Measurements from ENCODE around the gene DIP2B. TPM values are rescaled to one million over a fixed set of nuclear protein-coding genes. Genes with fewer than 3 reads are reported as not detected.
A peak's percentile ranks its signal among the peaks of the same experiment; 100 is the strongest.

Gene DIP2B
- total RNA-seq, 2 experiments from 2014 or later, result 18.8 to 21.8 TPM

DNA sequence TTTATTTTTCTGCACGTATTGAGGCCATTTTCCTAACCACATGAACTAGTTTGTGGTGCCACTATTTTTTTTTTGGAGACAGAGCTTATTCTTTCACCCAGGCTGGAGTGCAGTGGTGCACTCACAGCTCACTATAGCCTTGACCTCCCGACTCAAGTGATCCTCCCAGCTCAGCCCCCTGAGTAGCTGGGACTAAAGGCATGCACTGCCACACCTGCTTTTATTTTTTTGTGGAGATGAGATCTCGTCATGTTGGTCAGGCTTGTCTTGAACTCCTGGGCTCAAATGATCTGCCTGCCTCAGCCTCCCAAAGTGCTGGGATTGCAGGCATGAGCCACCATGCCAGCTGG, 60.1 kb downstream of the DIP2B start:
- no peak overlapping the region for H3K27ac Mint-ChIP-seq
- peaks cover 22% of the 10 kb centered on the region for H3K4me1 Mint-ChIP-seq (ENCODE audit: low read depth)
- peaks cover 3% of the 10 kb centered on the region for H3K36me3 Mint-ChIP-seq (ENCODE audit: low read depth)
- DNase-seq (no peak), ATAC-seq (no peak)
- H3K4me3 Mint-ChIP-seq, result no peak overlapping the region
- ChIA-PET CTCF (no interaction called here), POLR2A (interaction anchor here (0.6 kb wide), 1 partner anchor 27 kb away, joined by 3 read pairs; no protein-coding TSS in a partner anchor)
- no peaks in the 10 kb centered on the region for H3K27me3 Mint-ChIP-seq (ENCODE audit: low read depth)
- no peaks in the 10 kb centered on the region for H3K9me3 Mint-ChIP-seq (ENCODE audit: insufficient read depth)

DNA sequence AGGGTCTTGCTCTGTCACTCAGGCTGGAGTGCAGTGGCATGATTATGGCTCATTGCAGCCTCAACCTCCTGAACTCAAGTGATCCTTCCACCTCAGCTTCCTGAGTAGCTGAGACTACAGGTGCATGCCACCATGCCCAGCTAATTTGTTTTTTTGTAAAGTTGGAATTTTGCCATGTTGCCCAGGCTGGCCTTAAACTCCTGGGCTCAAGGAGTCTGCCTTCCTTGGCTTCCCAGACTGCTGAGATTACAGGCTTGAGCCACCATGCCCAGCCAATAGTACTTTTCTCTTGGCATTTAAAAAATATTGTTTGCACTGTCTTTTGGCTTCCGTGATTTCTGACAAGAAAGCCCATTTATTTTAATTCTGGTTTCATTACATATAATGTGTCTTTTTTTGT, 61.3 kb downstream of the DIP2B start:
- POLR2A ChIA-PET, result no interaction called here
- no peak overlapping the region for H3K27ac Mint-ChIP-seq

DNA sequence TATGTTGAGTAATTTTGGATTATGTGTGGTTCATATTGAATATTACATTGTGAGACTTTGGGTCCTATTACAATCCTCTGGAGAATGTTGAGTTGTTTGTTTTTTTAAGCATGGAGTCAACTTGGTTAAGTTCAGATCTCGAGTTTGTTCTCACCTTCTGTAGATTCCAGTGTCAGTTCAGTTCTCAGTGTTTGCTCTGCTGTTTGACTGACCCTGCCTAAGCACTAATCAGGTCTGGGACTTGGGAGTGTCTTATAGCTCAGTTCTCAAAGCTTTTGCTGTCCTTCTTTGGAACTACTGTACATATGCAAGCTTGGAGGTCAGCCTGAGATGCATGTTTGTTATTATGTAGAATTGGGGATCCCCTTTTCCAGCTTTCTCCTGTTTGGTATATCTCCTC, 63.1 kb downstream of the DIP2B start:
- ATAC-seq, result no peak
- peaks cover 3% of the 10 kb centered on the region for H3K36me3 Mint-ChIP-seq (ENCODE audit: low read depth)
- no peaks in the 10 kb centered on the region for H3K9me3 Mint-ChIP-seq (ENCODE audit: insufficient read depth)
- H3K27ac Mint-ChIP-seq, result no peak overlapping the region
- H3K4me1 Mint-ChIP-seq (ENCODE audit: low read depth), result peaks cover 22% of the 10 kb centered on the region
- H3K4me3 Mint-ChIP-seq, result no peak overlapping the region
- DNase-seq, result no peak
- POLR2A ChIA-PET, result no interaction called here
- CTCF ChIA-PET, result interaction anchor here (0.9 to 1.5 kb wide), 3 partner anchors 48 to 58 kb away, joined by 3 to 4 read pairs (median 3); no protein-coding TSS in a partner anchor
- H3K27me3 Mint-ChIP-seq (ENCODE audit: low read depth), result no peaks in the 10 kb centered on the region

More for the DNA sequence above, 61.3 kb downstream of the DIP2B start:
- no peak for DNase-seq
- no peak for ATAC-seq
- Mint-ChIP-seq H3K36me3 (ENCODE audit: low read depth) (peaks cover 3% of the 10 kb centered on the region), H3K9me3 (ENCODE audit: insufficient read depth) (no peaks in the 10 kb centered on the region), H3K27me3 (ENCODE audit: low read depth) (no peaks in the 10 kb centered on the region), H3K4me1 (ENCODE audit: low read depth) (peaks cover 22% of the 10 kb centered on the region), H3K4me3 (no peak overlapping the region)
- CTCF ChIA-PET, result no interaction called here

DNA sequence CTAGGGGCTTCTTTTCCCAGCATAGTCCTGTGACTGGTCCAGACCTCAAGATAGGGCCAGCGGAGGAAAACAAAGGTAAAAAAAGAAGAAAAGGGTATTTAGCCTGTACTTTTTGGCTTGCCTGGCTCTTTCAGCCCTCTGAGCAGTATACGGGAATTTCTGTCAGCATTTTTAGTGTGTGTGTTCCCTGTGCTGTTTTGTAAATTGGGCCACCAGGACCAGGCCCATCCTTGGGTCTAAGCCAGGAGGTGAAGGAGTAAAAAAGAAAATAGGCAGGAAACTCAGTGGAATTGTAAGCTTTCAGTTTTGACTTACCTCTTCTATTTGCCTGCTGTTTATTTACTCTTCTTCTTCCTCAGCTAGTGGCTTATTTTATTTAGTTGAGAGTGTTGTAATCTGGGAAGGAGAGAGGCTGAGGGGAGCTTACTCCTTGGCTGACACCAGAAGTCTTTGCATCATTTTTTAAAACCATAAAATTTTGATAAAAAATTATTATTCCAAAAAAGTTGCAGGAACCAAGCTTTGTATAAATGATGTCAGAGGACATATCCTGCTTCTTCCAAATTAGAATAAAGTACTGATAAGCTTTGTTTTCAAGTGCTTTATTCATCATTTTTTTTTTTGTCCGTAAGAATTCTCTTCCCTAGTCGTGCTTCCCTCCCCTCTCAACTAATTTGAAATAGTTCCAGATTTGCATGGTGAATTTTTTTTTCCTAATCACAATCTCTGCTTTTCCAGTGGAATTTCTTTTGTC, 63.7 kb downstream of the DIP2B start:
- ATAC-seq (no peak), DNase-seq (no peak)
- ChIA-PET POLR2A (interaction anchor here (0.7 to 0.8 kb wide), 2 partner anchors 59 to 195 kb away, joined by 4 to 5 read pairs; partner anchors contain the start of gene ATF1), CTCF (interaction anchor here (0.7 to 1.6 kb wide), 5 partner anchors 13 to 64 kb away, joined by 3 to 5 read pairs (median 3); partner anchors contain the start of gene DIP2B)
- no peak overlapping the region for H3K27ac Mint-ChIP-seq
- peaks cover 22% of the 10 kb centered on the region for H3K4me1 Mint-ChIP-seq (ENCODE audit: low read depth)
- H3K9me3 Mint-ChIP-seq (ENCODE audit: insufficient read depth), result no peaks in the 10 kb centered on the region
- no peaks in the 10 kb centered on the region for H3K27me3 Mint-ChIP-seq (ENCODE audit: low read depth)
- peaks cover 3% of the 10 kb centered on the region for H3K36me3 Mint-ChIP-seq (ENCODE audit: low read depth)
- H3K4me3 Mint-ChIP-seq, result no peak overlapping the region

DNA sequence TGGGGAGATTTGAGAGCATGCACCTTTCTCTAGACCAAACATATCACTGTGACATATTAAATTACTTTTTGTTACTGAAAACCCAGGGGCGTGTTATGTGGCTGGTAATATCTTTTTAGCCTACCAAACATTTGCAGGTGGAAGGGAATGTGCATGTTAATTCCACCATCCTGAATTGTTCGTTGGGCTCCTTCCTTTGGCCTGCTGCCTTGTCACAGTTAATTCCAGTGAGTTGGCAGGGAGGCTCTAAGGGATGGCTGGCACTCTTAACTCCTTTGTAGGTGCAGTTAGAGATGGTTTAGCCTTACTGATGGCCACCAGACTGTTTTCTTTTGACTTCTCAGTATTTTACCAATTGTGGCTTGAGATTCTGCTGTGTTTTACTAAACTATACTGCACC, 64.5 kb downstream of the DIP2B start:
- ATAC-seq, result no peak
- Mint-ChIP-seq H3K27ac (no peak overlapping the region), H3K4me3 (no peak overlapping the region), H3K4me1 (ENCODE audit: low read depth) (peaks cover 17% of the 10 kb centered on the region), H3K36me3 (ENCODE audit: low read depth) (peaks cover 3% of the 10 kb centered on the region), H3K9me3 (ENCODE audit: insufficient read depth) (no peaks in the 10 kb centered on the region), H3K27me3 (ENCODE audit: low read depth) (no peaks in the 10 kb centered on the region)
- POLR2A ChIA-PET, result no interaction called here
- DNase-seq, result no peak
- CTCF ChIA-PET, result interaction anchor here (1.6 kb wide), 1 partner anchor 12 kb away, joined by 5 read pairs; no protein-coding TSS in a partner anchor

DNA sequence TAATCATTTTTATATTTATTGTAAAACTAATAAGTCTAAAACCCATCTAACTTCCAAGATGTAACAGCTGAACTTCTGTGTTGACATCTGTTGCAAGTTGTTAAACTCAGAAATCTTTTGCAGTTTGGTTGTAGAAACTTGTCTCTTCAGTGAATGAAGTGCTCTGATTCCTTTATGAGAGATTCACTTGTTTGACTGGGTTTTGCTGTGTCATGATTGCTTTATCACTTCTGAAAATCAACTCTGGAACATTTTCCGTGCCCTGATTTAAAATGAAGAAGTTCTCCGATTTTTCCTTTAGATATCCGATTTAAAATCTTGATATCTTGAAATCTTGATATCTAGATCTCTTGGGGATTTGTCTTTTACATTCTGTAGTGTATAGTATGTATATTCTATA, 65.1 kb downstream of the DIP2B start:
- H3K27ac Mint-ChIP-seq, result no peak overlapping the region
- H3K4me3 Mint-ChIP-seq, result no peak overlapping the region
- CTCF ChIA-PET, result interaction anchor here (1.6 kb wide), 1 partner anchor 11 kb away, joined by 5 read pairs; no protein-coding TSS in a partner anchor
- POLR2A ChIA-PET, result no interaction called here
- DNase-seq (no peak), ATAC-seq (no peak)
- H3K36me3 Mint-ChIP-seq (ENCODE audit: low read depth), result peaks cover 3% of the 10 kb centered on the region
- H3K9me3 Mint-ChIP-seq (ENCODE audit: insufficient read depth), result no peaks in the 10 kb centered on the region
- H3K27me3 Mint-ChIP-seq (ENCODE audit: low read depth), result no peaks in the 10 kb centered on the region
- peaks cover 11% of the 10 kb centered on the region for H3K4me1 Mint-ChIP-seq (ENCODE audit: low read depth)

DNA sequence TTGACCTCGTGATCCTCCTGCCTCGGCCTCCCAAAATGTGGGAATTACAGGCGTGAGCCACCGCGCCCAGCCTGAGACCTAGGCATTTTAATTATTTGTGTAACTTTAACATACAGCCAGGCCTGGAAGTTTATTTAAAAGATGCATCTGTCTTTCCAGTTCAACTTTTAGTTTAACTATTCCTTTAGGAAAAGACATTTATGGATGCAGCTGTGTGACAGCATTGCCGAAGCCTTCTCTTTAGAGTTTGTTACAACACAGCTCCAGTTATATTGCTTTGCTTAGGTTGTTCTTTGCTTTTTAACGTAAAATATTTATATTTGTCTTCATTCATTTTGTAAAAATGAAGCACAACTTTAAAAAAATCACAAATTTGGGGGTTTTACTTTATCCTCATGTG, 67.0 kb downstream of the DIP2B start:
- Mint-ChIP-seq H3K27ac (no peak overlapping the region), H3K9me3 (ENCODE audit: insufficient read depth) (no peaks in the 10 kb centered on the region), H3K4me3 (no peak overlapping the region), H3K36me3 (ENCODE audit: low read depth) (peaks cover 3% of the 10 kb centered on the region), H3K27me3 (ENCODE audit: low read depth) (no peaks in the 10 kb centered on the region), H3K4me1 (ENCODE audit: low read depth) (peaks cover 7% of the 10 kb centered on the region)
- POLR2A ChIA-PET, result no interaction called here
- DNase-seq (no peak), ATAC-seq (no peak)
- CTCF ChIA-PET, result interaction anchor here (1.5 kb wide), 1 partner anchor 66 kb away, joined by 3 read pairs; no protein-coding TSS in a partner anchor

DNA sequence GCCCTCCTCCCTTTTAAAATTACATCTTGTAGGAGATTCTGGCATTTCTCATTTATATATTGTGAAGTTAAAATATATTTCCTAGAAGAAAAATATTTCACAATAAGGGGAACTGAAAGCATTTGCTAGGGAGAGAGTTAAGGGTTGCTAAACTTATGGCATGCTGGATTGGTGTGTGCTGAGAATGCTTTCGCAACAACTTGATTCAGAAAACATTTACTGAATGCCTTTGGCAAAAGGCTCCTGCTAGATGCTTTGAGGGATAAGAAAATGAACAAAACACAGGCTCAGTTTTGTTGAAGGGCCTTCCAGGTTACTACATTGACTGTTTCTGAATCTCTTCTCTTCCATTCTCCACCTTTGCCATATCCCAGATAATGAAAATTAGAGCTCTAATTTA, 67.5 kb downstream of the DIP2B start:
- H3K27me3 Mint-ChIP-seq (ENCODE audit: low read depth), result no peaks in the 10 kb centered on the region
- DNase-seq (no peak), ATAC-seq (no peak)
- H3K27ac Mint-ChIP-seq, result no peak overlapping the region
- no peak overlapping the region for H3K4me3 Mint-ChIP-seq
- H3K4me1 Mint-ChIP-seq (ENCODE audit: low read depth), result peaks cover 6% of the 10 kb centered on the region
- H3K36me3 Mint-ChIP-seq (ENCODE audit: low read depth), result no peaks in the 10 kb centered on the region
- ChIA-PET POLR2A (no interaction called here), CTCF (interaction anchor here (1.0 to 1.5 kb wide), 3 partner anchors 12 to 66 kb away, joined by 3 read pairs; no protein-coding TSS in a partner anchor)
- no peaks in the 10 kb centered on the region for H3K9me3 Mint-ChIP-seq (ENCODE audit: insufficient read depth)

DNA sequence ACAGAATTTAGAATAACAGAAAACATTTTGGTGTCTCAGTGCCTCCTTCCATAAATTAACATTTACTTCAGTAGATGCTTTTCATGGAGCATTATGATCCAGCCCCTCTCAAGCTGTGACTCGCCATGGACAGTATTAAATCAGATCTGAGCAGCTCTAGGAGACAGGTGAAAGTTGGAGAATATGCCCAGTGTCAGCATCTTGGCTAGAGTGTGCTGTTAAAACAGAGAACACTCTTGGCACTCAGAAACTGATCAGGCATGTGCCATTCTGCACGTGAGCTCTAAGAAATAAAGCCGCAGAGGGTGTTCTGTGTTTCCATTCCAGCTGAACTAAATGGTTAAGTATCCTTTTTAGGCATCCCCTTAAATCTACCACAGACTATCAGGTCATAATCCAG, 68.0 kb downstream of the DIP2B start:
- POLR2A ChIA-PET, result no interaction called here
- ATAC-seq (no peak), DNase-seq (no peak)
- CTCF ChIA-PET, result interaction anchor here (0.8 to 1.5 kb wide), 4 partner anchors 12 to 65 kb away, joined by 3 read pairs; no protein-coding TSS in a partner anchor
- Mint-ChIP-seq H3K4me3 (no peak overlapping the region), H3K27ac (no peak overlapping the region), H3K36me3 (ENCODE audit: low read depth) (no peaks in the 10 kb centered on the region), H3K9me3 (ENCODE audit: insufficient read depth) (no peaks in the 10 kb centered on the region), H3K4me1 (ENCODE audit: low read depth) (peaks cover 6% of the 10 kb centered on the region), H3K27me3 (ENCODE audit: low read depth) (no peaks in the 10 kb centered on the region)

DNA sequence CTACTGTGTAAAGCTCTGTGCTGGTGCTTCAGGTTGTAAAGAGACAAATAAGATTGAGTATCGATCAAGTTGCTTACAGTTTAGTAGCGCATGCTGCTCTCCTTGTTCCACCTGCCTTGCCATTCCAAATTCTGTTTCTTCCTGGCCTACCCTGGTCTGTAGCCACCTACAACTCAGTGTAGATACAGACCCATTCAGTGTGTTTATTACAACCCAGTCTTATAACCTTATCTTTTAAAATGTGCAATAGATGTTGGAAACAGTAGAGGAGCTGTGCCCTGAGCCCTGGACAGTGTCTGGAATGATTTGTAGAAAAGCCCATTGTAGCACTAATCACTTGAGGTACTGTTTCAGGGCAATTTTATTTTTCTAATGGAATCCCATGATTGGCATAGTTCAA, 68.5 kb downstream of the DIP2B start:
- POLR2A ChIA-PET, result no interaction called here
- no peak overlapping the region for H3K4me3 Mint-ChIP-seq
- no peaks in the 10 kb centered on the region for H3K36me3 Mint-ChIP-seq (ENCODE audit: low read depth)
- H3K27ac Mint-ChIP-seq, result no peak overlapping the region
- CTCF ChIA-PET, result interaction anchor here (0.8 to 1.5 kb wide), 4 partner anchors 13 to 65 kb away, joined by 3 read pairs; no protein-coding TSS in a partner anchor
- no peak for DNase-seq
- H3K9me3 Mint-ChIP-seq (ENCODE audit: insufficient read depth), result no peaks in the 10 kb centered on the region
- ATAC-seq, result no peak
- no peaks in the 10 kb centered on the region for H3K27me3 Mint-ChIP-seq (ENCODE audit: low read depth)
- H3K4me1 Mint-ChIP-seq (ENCODE audit: low read depth), result peaks cover 5% of the 10 kb centered on the region

DNA sequence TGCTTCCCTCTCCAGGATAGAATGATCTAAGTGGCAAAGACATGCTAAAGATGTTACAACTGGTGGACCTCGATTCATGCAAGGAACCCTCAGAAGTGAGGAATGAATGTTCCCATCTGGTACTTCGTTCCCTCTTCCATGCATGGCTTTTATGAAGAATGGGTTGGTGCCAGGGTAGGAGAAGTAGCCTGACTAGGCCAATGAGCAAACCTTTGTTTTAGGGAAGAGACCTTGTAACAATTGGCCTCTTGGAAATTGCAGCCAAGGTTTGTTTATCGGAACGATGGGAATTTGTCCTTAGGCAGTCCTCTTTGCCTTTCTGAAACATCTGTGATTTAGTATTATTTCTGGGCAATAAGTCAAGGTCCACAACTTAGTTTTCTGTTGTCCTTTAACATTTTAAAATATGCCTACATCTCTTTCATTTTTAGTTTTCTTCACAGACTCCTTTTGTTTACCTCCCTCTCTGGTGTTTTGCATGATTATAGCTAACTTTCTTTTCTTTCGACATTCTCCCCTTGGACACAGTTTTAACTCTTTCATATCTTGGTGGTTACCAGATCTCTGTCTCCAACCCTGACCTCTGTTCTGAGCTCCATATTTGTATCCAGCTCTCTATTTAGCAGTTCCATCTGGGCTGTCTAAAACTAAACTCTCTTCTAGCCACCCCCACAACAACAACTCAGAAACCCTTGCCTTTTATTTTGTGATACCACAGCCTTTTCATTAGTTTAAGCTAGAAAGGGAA, 70.0 kb downstream of the DIP2B start:
- ChIA-PET CTCF (interaction anchor here (1.0 to 1.8 kb wide), 3 partner anchors 11 to 68 kb away, joined by 3 to 6 read pairs (median 3); no protein-coding TSS in a partner anchor), POLR2A (no interaction called here)
- DNase-seq, result no peak
- H3K9me3 Mint-ChIP-seq (ENCODE audit: insufficient read depth), result no peaks in the 10 kb centered on the region
- H3K4me1 Mint-ChIP-seq (ENCODE audit: low read depth), result no peaks in the 10 kb centered on the region
- ATAC-seq, result no peak
- peak overlapping the region; percentile 12 for H3K27ac Mint-ChIP-seq
- no peaks in the 10 kb centered on the region for H3K36me3 Mint-ChIP-seq (ENCODE audit: low read depth)
- no peaks in the 10 kb centered on the region for H3K27me3 Mint-ChIP-seq (ENCODE audit: low read depth)
- no peak overlapping the region for H3K4me3 Mint-ChIP-seq

DNA sequence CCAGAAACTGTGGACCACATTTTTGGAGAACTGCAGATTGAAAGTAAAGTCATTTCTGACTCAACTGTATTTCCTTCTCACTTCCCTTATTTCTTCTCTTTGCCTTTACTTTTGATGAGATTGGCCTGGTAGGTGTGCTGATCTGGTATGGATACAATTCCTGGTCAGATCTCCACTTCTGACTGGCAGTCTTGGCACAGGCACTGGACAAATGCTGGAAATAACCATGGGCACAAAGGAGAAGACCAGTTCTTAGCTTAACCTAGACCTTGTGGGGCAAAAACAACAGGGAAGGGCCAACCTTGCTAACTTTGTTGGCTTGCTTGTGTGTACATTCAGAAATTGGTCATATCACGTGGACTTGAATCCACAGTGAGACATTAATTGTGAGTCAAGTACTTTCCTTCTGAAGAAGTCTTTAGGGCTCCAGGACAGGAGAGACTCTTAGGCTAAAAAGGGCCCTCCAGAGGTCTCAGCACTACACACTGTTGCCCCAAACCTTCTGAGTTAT, 75.0 kb downstream of the DIP2B start:
- ChIA-PET POLR2A (no interaction called here), CTCF (interaction anchor here (1.0 to 1.4 kb wide), 2 partner anchors 9 to 75 kb away, joined by 3 read pairs; partner anchors contain the start of gene DIP2B)
- DNase-seq, result no peak
- Mint-ChIP-seq H3K4me1 (ENCODE audit: low read depth) (peaks cover 7% of the 10 kb centered on the region), H3K4me3 (no peak overlapping the region), H3K27ac (no peak overlapping the region), H3K9me3 (ENCODE audit: insufficient read depth) (no peaks in the 10 kb centered on the region), H3K27me3 (ENCODE audit: low read depth) (no peaks in the 10 kb centered on the region), H3K36me3 (ENCODE audit: low read depth) (no peaks in the 10 kb centered on the region)
- no peak for ATAC-seq
